Adrenal gland (tissue), 12 donors: ENCODE data around the gene FABP6. TPM values are rescaled to one million over a fixed set of nuclear protein-coding genes. Genes with fewer than 3 reads are reported as not detected.
A peak's percentile ranks its signal among the peaks of the same experiment; 100 is the strongest.

Experiments
- DNase-seq, 7 donors: peaks; one replicate each; pipeline ENCODE4 v3.0.0-alpha.2; 2019 to 2020
- H3K27ac ChIP-seq, 5 donors: fragments of 200-600 bp; sonication (generic) in 4 of 5; 1 replicate in 3 of 5; 2 replicates in 2 of 5; pipeline versions ENCODE4 v1.5.1 to v1.8.0; 2016 to 2020; ENCODE audit warnings: mild to moderate bottlenecking in 1 of 5
- H3K27me3 ChIP-seq: fragments of 200-600 bp; 2 replicates; pipeline ENCODE4 v1.8.0; 2021
- H3K36me3 ChIP-seq, 2 donors: fragments of 200-600 bp; replicated peaks in 1 of 2; 1 replicate in 1 of 2; 2 replicates in 1 of 2; pipeline versions ENCODE4 v1.5.1 to v1.8.0; 2018 to 2022
- H3K4me1 ChIP-seq, 2 donors: fragments of 200-600 bp; replicated peaks in 1 of 2; 1 replicate in 1 of 2; 2 replicates in 1 of 2; pipeline versions ENCODE4 v1.5.1 to v1.8.0; 2018 to 2021
- H3K4me3 ChIP-seq, 4 donors: fragments of 200-600 bp; sonication (generic) in 3 of 4; one replicate each; pipeline ENCODE4 v1.5.1; 2016 to 2018
- H3K9me3 ChIP-seq, 3 donors: fragments of 200-600 bp; sonication (generic) in 1 of 3; replicated peaks in 1 of 3; 1 replicate in 2 of 3; 2 replicates in 1 of 3; pipeline versions ENCODE4 v1.5.1 to v1.8.0; 2016 to 2021
- CTCF ChIP-seq, 6 experiments: fragments of 450-650 bp in 4 of 6; fragments of 200-600 bp in 2 of 6; sonication (generic) in 1 of 6; IDR thresholded peaks; 1 replicate in 5 of 6; 2 replicates in 1 of 6; pipeline versions ENCODE4 v1.5.1 to v1.8.0; 2016 to 2021; ENCODE audit warnings: antibody characterized with exemption in 6 of 6, mild to moderate bottlenecking in 2 of 6, moderate library complexity in 1 of 6
- POLR2A ChIP-seq, 2 donors: fragments of 450-650 bp; IDR thresholded peaks; one replicate each; pipeline ENCODE4 v1.6.1; 2017; ENCODE audit warnings: antibody characterized with exemption in 2 of 2, mild to moderate bottlenecking in 2 of 2, moderate library complexity in 1 of 2
- WGBS, 4 donors: extraction: QIAGEN DNeasy Blood & Tissue Kit in 2 of 4; methylation state at CpG; one replicate each; pipeline versions ENCODE4 v1.1.5 to v1.1.7; 2013 to 2017; 5-methylcytosine and 5-hydroxymethylcytosine counted together
- intact Hi-C, 2 donors: fragments of 100-400 bp; cut with DNase I; formaldehyde crosslinking; loops; one replicate each; pipeline versions ENCODE4 v1.14.1 to v1.15.0; 2022 to 2023
- polyA plus RNA-seq, 3 donors: library from polyadenylated mRNA; stranded (reverse); fragments of 200-250 nt in 2 of 3; fragments of 350-450 nt in 1 of 3; fragmentation: Illumina TruSeq in 1 of 3; extraction: RNeasy Lipid Tissue Mini Kit (QIAGEN cat#74804) in 1 of 3; gene quantifications; one replicate each; pipeline ENCODE4 v1.2.3, GENCODE V29; 2013 to 2014
- total RNA-seq, 9 donors: library from RNA; depleted of rRNA in 4 of 9; stranded (reverse); fragments of >200 nt in 4 of 9; fragments of 120-200 nt in 1 of 9; fragmentation: NEBNext Ultra II Directional in 1 of 9; extraction: Animal tissue kit (Norgen Biotek cat#: 25700) in 1 of 9; gene quantifications; one replicate each; pipeline versions ENCODE4 v1.1.0 to v1.2.4, GENCODE V29; 2013 to 2023
- donor health status: healthy with polysubstance abuse.
- donor health status: Bipolar disorder and iron deficiency.
- donor health status: DM: yes; HTN: yes; CAD: no.
- donor health status: DM: no; HTN: no; CAD: no.
- donor health status: DM: no; HTN: no; CAD: no.
- donor health status: DM: yes; HTN: yes; CAD: no.

Gene FABP6
- total and polyA plus RNA-seq, 12 donors: 0.39 to 29.4 (median 9.4) TPM; not detected in 1

- no peak for DNase-seq
- H3K27me3 ChIP-seq: no peaks in the 10 kb centered on the region
- H3K4me3 ChIP-seq: no peak overlapping the region
- TF ChIP-seq POLR2A (IDR thresholded peaks at IDR 0.05): no peak
- no peaks in the 10 kb centered on the region for H3K36me3 ChIP-seq
- no peaks in the 10 kb centered on the region for H3K9me3 ChIP-seq
- WGBS, 4 donors: 70 to 85% (median 77%) methylated on average over 6 of the region's 6 CpGs
- intact Hi-C loops: no loop called here
- H3K4me1 ChIP-seq: peaks cover 17 to 20% of the 10 kb centered on the region in 2 donors
- peak overlapping the region in 4 of 5 donors; percentile 57 to 75 (median 68) for H3K27ac ChIP-seq
Observed at GRCh38 chr5:160286947-160287346, 57.6 kb downstream of the FABP6 start.

- Histone ChIP-seq H3K27me3 (no peaks in the 10 kb centered on the region), H3K9me3 (no peaks in the 10 kb centered on the region), H3K36me3 (no peaks in the 10 kb centered on the region), H3K4me3 (no peak overlapping the region), H3K27ac (peak overlapping the region in 4 of 5 donors; percentile 57 to 75 (median 68)), H3K4me1 (peaks cover 17 to 20% of the 10 kb centered on the region in 2 donors)
- peak; percentile 78 to 93 (median 92) for DNase-seq
- WGBS, 4 donors: 20 to 26% (median 22%) methylated on average over 3 to 8 of the region's 8 CpGs
- intact Hi-C loops: no loop called here
- no peak for TF ChIP-seq CTCF (IDR thresholded peaks at IDR 0.05)
- peak in 1 of 2 donors; percentile 45 for TF ChIP-seq POLR2A (IDR thresholded peaks at IDR 0.05)
Observed at GRCh38 chr5:160287378-160288051, 58.2 kb downstream of the FABP6 start.

Other genes with a start within 250 kb of the FABP6 start
- gene TTC1, start 220.4 kb upstream of the FABP6 start, total RNA-seq: 10 to 100 TPM; 34.4 to 91.6 (median 48.0) TPM
- gene TTC1, start 220.4 kb upstream of the FABP6 start, polyA plus RNA-seq: 100 to 1,000 TPM in 1 of 3 donors, 10 to 100 TPM in 2; 32.7 to 131 (median 34.5) TPM
- gene PWWP2A, start 110.1 kb upstream of the FABP6 start, total RNA-seq: 10 to 100 TPM; 16.9 to 32.9 (median 23.3) TPM
- gene PWWP2A, start 110.1 kb upstream of the FABP6 start, polyA plus RNA-seq: 10 to 100 TPM in 2 of 3 donors, 1 to 10 TPM in 1; 7.0 to 30.0 (median 13.5) TPM
- gene CCNJL, start 83.1 kb downstream of the FABP6 start, total RNA-seq: 10 to 100 TPM in 1 of 9 donors, 1 to 10 TPM in 8; 1.2 to 10.6 (median 5.1) TPM
- gene CCNJL, start 83.1 kb downstream of the FABP6 start, polyA plus RNA-seq: 1 to 10 TPM; 1.7 to 3.3 (median 2.0) TPM
- 1 to 10 TPM in 2 of 9 donors, under 1 TPM in 6, not detected in 1; 0.11 to 2.1 (median 0.53) TPM for gene C1QTNF2, start 141.1 kb downstream of the FABP6 start, total RNA-seq
- gene C1QTNF2, start 141.1 kb downstream of the FABP6 start, polyA plus RNA-seq: 1 to 10 TPM in 2 of 3 donors, under 1 TPM in 1; 0.24 to 1.2 (median 1.0) TPM
- 1 to 10 TPM in 8 of 9 donors, under 1 TPM in 1; 0.42 to 9.0 (median 5.1) TPM for gene FAM200C, start 170.5 kb downstream of the FABP6 start, total RNA-seq
- 1 to 10 TPM; 3.2 to 6.8 (median 6.2) TPM for gene FAM200C, start 170.5 kb downstream of the FABP6 start, polyA plus RNA-seq
- 100 to 1,000 TPM in 1 of 9 donors, 10 to 100 TPM in 8; 34.6 to 138 (median 46.2) TPM for gene SLU7, start 189.6 kb downstream of the FABP6 start, total RNA-seq
- gene SLU7, start 189.6 kb downstream of the FABP6 start, polyA plus RNA-seq: 10 to 100 TPM; 27.1 to 50.2 (median 49.1) TPM
- 10 to 100 TPM in 4 of 9 donors, 1 to 10 TPM in 5; 2.2 to 56.3 (median 6.5) TPM for gene PTTG1, start 192.3 kb downstream of the FABP6 start, total RNA-seq
- gene PTTG1, start 192.3 kb downstream of the FABP6 start, polyA plus RNA-seq: 1 to 10 TPM; 3.2 to 8.7 (median 4.8) TPM